OCI-LY1 (cell line): ENCODE data around the gene FOXJ3.

Experiments used
- H2AFZ ChIP-seq: fragments of 200-600 bp; sonication (generic), shearing (Covaris generic); 2 replicates; pipeline ENCODE4 v1.6.0; 2014; ENCODE audit warnings: antibody characterized with exemption, mild to moderate bottlenecking, low read length
- H3F3A ChIP-seq: fragments of 200-600 bp; sonication (generic), shearing (Covaris generic); 2 replicates; pipeline ENCODE4 v1.6.0; 2014; ENCODE audit warnings: mild to moderate bottlenecking, antibody characterized with exemption, low read length, moderate library complexity; ENCODE audit not compliant: insufficient read depth
- H3K27ac ChIP-seq: fragments of 200-600 bp; sonication (generic); 2 replicates; pipeline ENCODE4 v1.5.1; 2014; ENCODE audit warnings: low read length, mixed run types, mild to moderate bottlenecking, low read depth; ENCODE audit not compliant: poor library complexity, severe bottlenecking
- H3K27me3 ChIP-seq: fragments of 200-600 bp; sonication (generic); 2 replicates; pipeline ENCODE4 v1.6.0; 2014; ENCODE audit warnings: antibody characterized with exemption, mild to moderate bottlenecking, low read length, moderate library complexity; ENCODE audit not compliant: insufficient read depth
- H3K36me3 ChIP-seq: fragments of 200-600 bp; sonication (generic); 2 replicates; pipeline ENCODE4 v1.6.1; 2014; ENCODE audit warnings: mild to moderate bottlenecking, antibody characterized with exemption, low read length, moderate library complexity, mixed read lengths; ENCODE audit not compliant: insufficient read depth
- H3K4me1 ChIP-seq: fragments of 200-600 bp; sonication (generic); 2 replicates; pipeline ENCODE4 v1.5.1; 2014; ENCODE audit warnings: mild to moderate bottlenecking, low read length, moderate library complexity; ENCODE audit not compliant: insufficient read depth, severe bottlenecking
- H3K4me2 ChIP-seq: fragments of 200-600 bp; sonication (generic), shearing (Covaris generic); 2 replicates; pipeline ENCODE4 v1.6.1; 2014; ENCODE audit warnings: low read length
- H3K4me3 ChIP-seq: fragments of 200-600 bp; sonication (generic); 2 replicates; pipeline ENCODE4 v1.5.1; 2014; ENCODE audit warnings: low read length, low read depth, mild to moderate bottlenecking, mixed read lengths; ENCODE audit not compliant: poor library complexity, severe bottlenecking
- H3K79me2 ChIP-seq: fragments of 200-600 bp; shearing (Covaris generic); 2 replicates; pipeline ENCODE4 v1.6.1; 2016; ENCODE audit warnings: mixed run types, low read length, mixed read lengths; ENCODE audit not compliant: insufficient read depth
- H3K9ac ChIP-seq: fragments of 200-600 bp; sonication (generic), shearing (Covaris generic); 2 replicates; pipeline ENCODE4 v1.6.1; 2014; ENCODE audit warnings: mild to moderate bottlenecking, low read length, mixed read lengths
- H3K9me2 ChIP-seq: fragments of 200-600 bp; sonication (generic), shearing (Covaris generic); 2 replicates; pipeline ENCODE4 v1.6.1; 2014; ENCODE audit warnings: low read depth, mild to moderate bottlenecking, low read length, mixed read lengths
- H3K9me3 ChIP-seq: fragments of 200-600 bp; shearing (Covaris generic); 2 replicates; pipeline ENCODE4 v1.6.1; 2014; ENCODE audit warnings: low read length, mixed read lengths
- H4K20me1 ChIP-seq: fragments of 200-600 bp; sonication (generic), shearing (Covaris generic); 2 replicates; pipeline ENCODE4 v1.6.0; 2016; ENCODE audit warnings: mild to moderate bottlenecking, low read length; ENCODE audit not compliant: insufficient read depth
- EZH2 ChIP-seq: fragments of 200-600 bp; sonication (generic), shearing (Covaris generic); IDR thresholded peaks from 2 replicates; pipeline ENCODE4 v1.8.0; 2017; ENCODE audit warnings: borderline replicate concordance, mixed run types, mild to moderate bottlenecking, antibody characterized with exemption, low read length, moderate library complexity, mixed read lengths
- TF ChIP-seq, protein P1 (sequence below): fragments of 200-600 bp; sonication (generic), shearing (Covaris generic); IDR thresholded peaks from 2 replicates; pipeline ENCODE4 v1.5.1; 2017; ENCODE audit warnings: mild to moderate bottlenecking, antibody characterized with exemption, low read length, moderate library complexity, mixed read lengths

The FOXJ3 gene

DNA sequence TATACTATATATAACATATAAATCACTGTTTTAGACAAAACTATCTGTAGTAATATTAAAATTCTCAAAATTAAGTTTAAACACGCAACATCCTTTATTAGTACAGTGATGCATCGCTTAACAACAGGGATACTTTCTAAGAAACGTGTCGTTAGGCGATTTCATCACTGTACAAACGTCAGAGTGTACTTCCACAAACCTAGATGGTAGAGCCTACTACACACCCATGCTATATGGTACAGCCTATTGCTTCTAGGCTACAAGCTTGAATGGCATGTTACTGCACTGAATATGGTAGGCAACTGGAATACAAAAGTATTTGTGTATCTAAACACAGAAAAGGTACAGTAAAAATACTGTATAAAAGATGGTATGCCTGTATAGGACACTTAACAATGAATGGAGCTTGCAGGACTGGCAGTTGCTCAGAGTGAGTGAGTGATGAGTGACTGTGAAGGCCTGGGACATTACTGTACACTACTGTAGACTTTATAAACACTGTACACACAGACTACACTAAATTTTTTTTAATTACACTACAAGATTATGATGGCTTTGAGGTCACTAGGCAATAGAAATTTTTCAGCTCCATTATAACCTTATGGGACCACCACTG is 10.5 kb downstream of the FOXJ3 start:
- Histone ChIP-seq H2AFZ (no peak overlapping the region), H3K27ac (no peak overlapping the region), H3K9me2 (no peaks in the 10 kb centered on the region), H3K4me2 (no peak overlapping the region), H3K79me2 (peaks cover 97% of the 10 kb centered on the region), H3K9me3 (no peaks in the 10 kb centered on the region), H4K20me1 (peaks cover 3% of the 10 kb centered on the region; the same call in 1 of the 2 replicates), H3F3A (no peaks in the 10 kb centered on the region), H3K9ac (no peak overlapping the region), H3K4me1 (peaks cover 13% of the 10 kb centered on the region), H3K4me3 (no peak overlapping the region), H3K36me3 (no peaks in the 10 kb centered on the region; the same call in 1 of the 2 replicates), H3K27me3 (no peaks in the 10 kb centered on the region)
- TF ChIP-seq EZH2 = no peak
- TF ChIP-seq, protein P1, sequence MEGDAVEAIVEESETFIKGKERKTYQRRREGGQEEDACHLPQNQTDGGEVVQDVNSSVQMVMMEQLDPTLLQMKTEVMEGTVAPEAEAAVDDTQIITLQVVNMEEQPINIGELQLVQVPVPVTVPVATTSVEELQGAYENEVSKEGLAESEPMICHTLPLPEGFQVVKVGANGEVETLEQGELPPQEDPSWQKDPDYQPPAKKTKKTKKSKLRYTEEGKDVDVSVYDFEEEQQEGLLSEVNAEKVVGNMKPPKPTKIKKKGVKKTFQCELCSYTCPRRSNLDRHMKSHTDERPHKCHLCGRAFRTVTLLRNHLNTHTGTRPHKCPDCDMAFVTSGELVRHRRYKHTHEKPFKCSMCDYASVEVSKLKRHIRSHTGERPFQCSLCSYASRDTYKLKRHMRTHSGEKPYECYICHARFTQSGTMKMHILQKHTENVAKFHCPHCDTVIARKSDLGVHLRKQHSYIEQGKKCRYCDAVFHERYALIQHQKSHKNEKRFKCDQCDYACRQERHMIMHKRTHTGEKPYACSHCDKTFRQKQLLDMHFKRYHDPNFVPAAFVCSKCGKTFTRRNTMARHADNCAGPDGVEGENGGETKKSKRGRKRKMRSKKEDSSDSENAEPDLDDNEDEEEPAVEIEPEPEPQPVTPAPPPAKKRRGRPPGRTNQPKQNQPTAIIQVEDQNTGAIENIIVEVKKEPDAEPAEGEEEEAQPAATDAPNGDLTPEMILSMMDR = no peak

DNA sequence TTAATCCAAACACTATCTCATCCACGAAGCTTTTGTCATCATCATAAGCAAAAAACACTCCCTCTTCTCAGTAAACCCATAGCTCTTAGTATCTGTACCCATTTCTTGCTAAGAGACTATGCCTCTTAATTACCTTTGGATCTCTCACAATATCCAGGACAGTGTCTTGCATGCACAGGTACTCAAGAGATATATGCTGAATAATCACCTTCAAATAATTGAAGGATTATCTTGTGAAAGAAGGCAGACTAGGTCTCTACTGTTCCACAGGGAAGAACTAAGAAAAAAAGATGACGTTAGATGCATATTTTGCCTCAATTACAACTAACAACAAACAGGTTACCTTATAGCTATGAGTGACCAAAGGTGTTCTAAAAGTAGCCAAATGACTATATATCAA is 11.5 kb downstream of the FOXJ3 start:
- TF ChIP-seq, protein P1 = no peak
- TF ChIP-seq EZH2 = no peak
- H3K4me1 ChIP-seq = peaks cover 16% of the 10 kb centered on the region
- no peaks in the 10 kb centered on the region for H3K9me3 ChIP-seq

DNA sequence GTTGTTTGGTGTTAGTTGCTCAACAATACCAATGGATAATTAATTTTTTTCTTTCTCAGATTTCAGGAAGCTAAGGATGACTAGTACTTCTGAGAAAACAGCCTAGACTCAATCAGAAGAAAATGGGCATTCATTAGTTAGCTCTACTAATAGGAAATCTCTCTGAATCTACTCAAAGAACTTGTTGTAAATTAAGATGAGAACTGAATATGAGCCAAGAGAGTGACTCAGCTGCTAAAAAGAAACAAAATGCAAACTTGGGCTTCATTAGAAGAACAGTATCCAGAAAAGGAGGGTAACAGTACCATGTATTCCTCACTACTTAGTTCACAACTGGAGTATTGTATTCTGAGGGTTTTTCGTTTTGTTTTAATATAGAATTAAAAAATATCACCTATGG is 12.5 kb downstream of the FOXJ3 start:
- peaks cover 16% of the 10 kb centered on the region for H3K4me1 ChIP-seq
- no peaks in the 10 kb centered on the region for H3K27me3 ChIP-seq
- H3K79me2 ChIP-seq = peaks cover 97% of the 10 kb centered on the region
- no peak overlapping the region for H3K9ac ChIP-seq
- H3K9me3 ChIP-seq = no peaks in the 10 kb centered on the region
- peaks cover 8% of the 10 kb centered on the region for H3K36me3 ChIP-seq
- no peak overlapping the region for H3K27ac ChIP-seq
- no peak overlapping the region for H2AFZ ChIP-seq
- no peak overlapping the region for H3K4me3 ChIP-seq
- H3F3A ChIP-seq = no peaks in the 10 kb centered on the region
- no peak overlapping the region for H3K4me2 ChIP-seq
- 0 out of 2 replicates have a peak, but pooled peaks cover under 1% of the 10 kb centered on the region for H4K20me1 ChIP-seq
- H3K9me2 ChIP-seq = no peaks in the 10 kb centered on the region
- TF ChIP-seq, protein P1 = no peak
- no peak for TF ChIP-seq EZH2

More for the DNA sequence above, 11.5 kb downstream of the FOXJ3 start:
- H3K79me2 ChIP-seq = peaks cover 97% of the 10 kb centered on the region
- no peak overlapping the region for H3K9ac ChIP-seq
- H3K27me3 ChIP-seq = no peaks in the 10 kb centered on the region
- H3F3A ChIP-seq = no peaks in the 10 kb centered on the region
- H3K27ac ChIP-seq = no peak overlapping the region
- no peaks in the 10 kb centered on the region for H3K9me2 ChIP-seq
- H3K4me2 ChIP-seq = no peak overlapping the region
- peaks cover 8% of the 10 kb centered on the region for H3K36me3 ChIP-seq
- peaks cover 3% of the 10 kb centered on the region; the same call in 1 of the 2 replicates for H4K20me1 ChIP-seq
- no peak overlapping the region for H3K4me3 ChIP-seq
- H2AFZ ChIP-seq = no peak overlapping the region
